ENCODE results near the gene SCN10A.

DNA sequence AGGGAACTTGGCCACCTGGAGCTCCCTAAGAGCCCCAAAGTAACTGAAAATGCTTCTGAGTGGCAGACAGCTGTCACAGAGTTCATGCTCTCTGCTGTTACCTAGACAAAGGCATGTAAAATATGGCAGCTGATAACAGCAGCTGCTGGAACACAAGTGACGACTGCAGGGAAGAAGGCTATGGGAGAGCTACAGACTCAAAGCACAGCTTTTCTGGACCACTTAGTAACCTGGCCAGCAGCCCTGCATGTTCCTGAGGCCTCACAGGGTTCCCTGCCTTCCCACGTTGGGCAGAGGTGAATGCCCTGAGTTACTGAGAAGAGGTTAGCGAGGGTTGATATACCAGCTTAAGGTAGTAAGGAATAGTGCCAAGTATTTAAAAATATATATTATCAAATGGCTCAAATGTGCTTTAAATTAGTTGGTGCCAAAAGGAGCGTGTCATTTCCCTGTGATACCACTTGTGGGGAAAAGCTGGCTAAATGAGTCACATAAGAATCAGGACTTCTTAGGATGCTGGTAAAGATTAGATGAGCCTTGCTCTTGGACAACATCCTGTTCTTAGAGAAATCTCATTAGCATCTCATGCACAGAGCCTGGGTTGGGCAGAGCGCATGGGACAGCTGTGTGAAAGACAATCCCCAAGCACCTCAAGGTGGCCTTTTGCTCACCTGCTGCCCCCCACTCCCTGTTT is 90.1 kb downstream of the SCN10A start:
- TF ChIP-seq, protein P1, sequence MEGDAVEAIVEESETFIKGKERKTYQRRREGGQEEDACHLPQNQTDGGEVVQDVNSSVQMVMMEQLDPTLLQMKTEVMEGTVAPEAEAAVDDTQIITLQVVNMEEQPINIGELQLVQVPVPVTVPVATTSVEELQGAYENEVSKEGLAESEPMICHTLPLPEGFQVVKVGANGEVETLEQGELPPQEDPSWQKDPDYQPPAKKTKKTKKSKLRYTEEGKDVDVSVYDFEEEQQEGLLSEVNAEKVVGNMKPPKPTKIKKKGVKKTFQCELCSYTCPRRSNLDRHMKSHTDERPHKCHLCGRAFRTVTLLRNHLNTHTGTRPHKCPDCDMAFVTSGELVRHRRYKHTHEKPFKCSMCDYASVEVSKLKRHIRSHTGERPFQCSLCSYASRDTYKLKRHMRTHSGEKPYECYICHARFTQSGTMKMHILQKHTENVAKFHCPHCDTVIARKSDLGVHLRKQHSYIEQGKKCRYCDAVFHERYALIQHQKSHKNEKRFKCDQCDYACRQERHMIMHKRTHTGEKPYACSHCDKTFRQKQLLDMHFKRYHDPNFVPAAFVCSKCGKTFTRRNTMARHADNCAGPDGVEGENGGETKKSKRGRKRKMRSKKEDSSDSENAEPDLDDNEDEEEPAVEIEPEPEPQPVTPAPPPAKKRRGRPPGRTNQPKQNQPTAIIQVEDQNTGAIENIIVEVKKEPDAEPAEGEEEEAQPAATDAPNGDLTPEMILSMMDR (IDR thresholded peaks at IDR 0.05) = no peak
- TF ChIP-seq POLR2A (IDR thresholded peaks at IDR 0.05) = no peak
